Right ventricle myocardium inferior (tissue), 1 donor: ENCODE results near the gene FXYD6. TPM values are rescaled to one million over a fixed set of nuclear protein-coding genes. Genes with fewer than 3 reads are reported as not detected.
A peak's percentile ranks its signal among the peaks of the same experiment; 100 is the strongest.
"Not testable (repeated sequence)": the region's sequence is repeated elsewhere in the genome, so short reads cannot be mapped to it uniquely, and the experiment has no call there.

Experiments used
- ATAC-seq: fragments of 200-7000 bp; cut with Tn5 transposase; one replicate; pipeline ENCODE4 v1.9.1; 2020; ENCODE audit warnings: mild to moderate bottlenecking, moderate library complexity
- DNase-seq: peaks from one replicate; pipeline ENCODE4 v3.0.0; 2021; ENCODE audit errors: missing footprints
- intact Hi-C: fragments of 100-400 bp; cut with DNase I; formaldehyde crosslinking; loops from one replicate; pipeline ENCODE4 v1.11.0; 2022
- total RNA-seq: library from RNA; stranded (reverse); fragmentation: NEBNext Ultra II Directional; extraction: Animal tissue kit (Norgen Biotek cat#: 25700); gene quantifications from one replicate; pipeline ENCODE4 v1.2.1, GENCODE V29; 2021
- donor health status: DM: no; HTN: yes; CAD: no; lungs with severe emphysema.

FXYD6 gene
- total RNA-seq, 1 donor from 2014 or later, result 41.2 TPM

- intact Hi-C loops, result no loop called here
- no peak for ATAC-seq
- no peak for DNase-seq
Measured at GRCh38 chr11:117874253-117874909, 2.1 kb downstream of the FXYD6 start.

- ATAC-seq (no peak), DNase-seq (no peak)
- intact Hi-C loops, result no loop called here
Measured at GRCh38 chr11:117873828-117874125, 2.7 kb downstream of the FXYD6 start.

- DNase-seq (no peak), ATAC-seq (no peak)
- intact Hi-C loops, result no loop called here
Measured at GRCh38 chr11:117872975-117873827, 3.3 kb downstream of the FXYD6 start.

GRCh38 chr11:117872420-117872961 is 4.0 kb downstream of the FXYD6 start:
- intact Hi-C loops, result no loop called here
- ATAC-seq (peak; percentile 20), DNase-seq (no peak)

GRCh38 chr11:117871784-117872183 is 4.7 kb downstream of the FXYD6 start:
- ATAC-seq (no peak), DNase-seq (no peak)
- intact Hi-C loops, result no loop called here

- intact Hi-C loops, result no loop called here
Measured at GRCh38 chr11:117871160-117871559, 5.3 kb downstream of the FXYD6 start.

GRCh38 chr11:117870103-117870952 is 6.1 kb downstream of the FXYD6 start:
- no peak for DNase-seq
- intact Hi-C loops, result no loop called here
- ATAC-seq, result no peak

More at GRCh38 chr11:117871160-117871559, 5.3 kb downstream of the FXYD6 start:
- ATAC-seq, result no peak
- DNase-seq, result no peak

GRCh38 chr11:117869604-117870003 is 6.9 kb downstream of the FXYD6 start:
- DNase-seq (no peak), ATAC-seq (no peak)
- intact Hi-C loops, result no loop called here

GRCh38 chr11:117868815-117869561 is 7.5 kb downstream of the FXYD6 start:
- DNase-seq (no peak), ATAC-seq (no peak)

GRCh38 chr11:117868088-117868487 is 8.4 kb downstream of the FXYD6 start:
- ATAC-seq, result no peak
- intact Hi-C loops, result no loop called here
- no peak for DNase-seq

More at GRCh38 chr11:117868815-117869561, 7.5 kb downstream of the FXYD6 start:
- intact Hi-C loops, result no loop called here

GRCh38 chr11:117866526-117866925 is 9.9 kb downstream of the FXYD6 start:
- ATAC-seq (no peak), DNase-seq (no peak)
- intact Hi-C loops, result no loop called here

- not testable (repeated sequence) for ATAC-seq, DNase-seq
Measured at GRCh38 chr11:117865546-117865945, 10.9 kb downstream of the FXYD6 start.

GRCh38 chr11:117863383-117863782 is 13.1 kb downstream of the FXYD6 start:
- ATAC-seq (no peak), DNase-seq (no peak)
- intact Hi-C loops, result no loop called here

More at GRCh38 chr11:117865546-117865945, 10.9 kb downstream of the FXYD6 start:
- intact Hi-C loops, result not testable (repeated sequence)

GRCh38 chr11:117862753-117863152 is 13.7 kb downstream of the FXYD6 start:
- ATAC-seq (no peak), DNase-seq (no peak)
- intact Hi-C loops, result no loop called here

GRCh38 chr11:117862019-117862725 is 14.3 kb downstream of the FXYD6 start:
- intact Hi-C loops, result no loop called here
- no peak for DNase-seq
- peak; percentile 45 for ATAC-seq

- intact Hi-C loops, result loop anchor here (1.0 kb wide), 1 partner anchor 15 kb away; the partner anchor contains the start of gene FXYD6
- DNase-seq, result no peak
- ATAC-seq, result peak; percentile 70
Measured at GRCh38 chr11:117861151-117862018, 15.1 kb downstream of the FXYD6 start.

- ATAC-seq, result no peak
- intact Hi-C loops, result no loop called here
- no peak for DNase-seq
Measured at GRCh38 chr11:117860139-117860538, 16.3 kb downstream of the FXYD6 start.
